ENCODE measurements around the gene KNDC1.
"Not testable (repeated sequence)": the region's sequence is repeated elsewhere in the genome, so short reads cannot be mapped to it uniquely, and the experiment has no call there.

KNDC1 gene

DNA sequence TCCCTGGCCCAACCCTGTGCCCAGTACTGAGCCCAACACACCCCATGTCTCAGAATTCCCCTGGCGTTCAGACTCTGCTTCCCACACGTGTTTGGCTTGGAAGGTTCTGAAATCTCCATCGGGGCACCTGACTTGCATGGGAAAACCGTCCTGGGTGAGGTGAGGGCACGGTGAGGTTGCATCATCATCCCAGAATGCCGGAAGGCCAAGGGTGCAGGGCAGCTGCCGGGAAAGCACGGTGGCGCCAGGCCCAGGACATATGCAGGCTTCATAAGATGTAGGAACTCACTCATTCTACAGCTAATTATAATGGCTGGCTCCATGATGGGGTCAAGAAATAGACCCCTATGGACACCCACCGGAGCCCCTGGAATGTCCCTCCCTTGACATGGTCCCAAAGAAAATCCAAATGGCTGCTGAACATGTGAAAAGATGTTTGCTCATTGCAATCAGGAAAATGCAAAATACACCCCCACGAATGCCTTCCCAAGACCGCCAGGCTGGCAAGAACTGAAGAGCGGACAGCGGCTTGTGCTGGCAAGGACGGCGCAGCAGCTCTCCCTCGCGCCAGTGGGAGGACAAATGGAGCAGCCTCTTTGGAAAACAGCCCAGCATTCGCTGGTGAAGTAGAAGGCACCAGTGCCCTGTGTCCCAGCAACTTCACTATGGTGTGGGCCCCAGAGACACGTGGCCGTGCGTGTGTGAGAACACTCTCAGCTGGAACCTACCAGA, 2.3 kb downstream of the KNDC1 start:
- no peak for DNase-seq (ENCODE audit: low read depth)

- DNase-seq (ENCODE audit: low read depth): no peak
Measured at GRCh38 chr10:133162910-133163856, 3.2 kb downstream of the KNDC1 start.

GRCh38 chr10:133163889-133164815, 4.1 kb downstream of the KNDC1 start:
- DNase-seq (ENCODE audit: low read depth): no peak

DNA sequence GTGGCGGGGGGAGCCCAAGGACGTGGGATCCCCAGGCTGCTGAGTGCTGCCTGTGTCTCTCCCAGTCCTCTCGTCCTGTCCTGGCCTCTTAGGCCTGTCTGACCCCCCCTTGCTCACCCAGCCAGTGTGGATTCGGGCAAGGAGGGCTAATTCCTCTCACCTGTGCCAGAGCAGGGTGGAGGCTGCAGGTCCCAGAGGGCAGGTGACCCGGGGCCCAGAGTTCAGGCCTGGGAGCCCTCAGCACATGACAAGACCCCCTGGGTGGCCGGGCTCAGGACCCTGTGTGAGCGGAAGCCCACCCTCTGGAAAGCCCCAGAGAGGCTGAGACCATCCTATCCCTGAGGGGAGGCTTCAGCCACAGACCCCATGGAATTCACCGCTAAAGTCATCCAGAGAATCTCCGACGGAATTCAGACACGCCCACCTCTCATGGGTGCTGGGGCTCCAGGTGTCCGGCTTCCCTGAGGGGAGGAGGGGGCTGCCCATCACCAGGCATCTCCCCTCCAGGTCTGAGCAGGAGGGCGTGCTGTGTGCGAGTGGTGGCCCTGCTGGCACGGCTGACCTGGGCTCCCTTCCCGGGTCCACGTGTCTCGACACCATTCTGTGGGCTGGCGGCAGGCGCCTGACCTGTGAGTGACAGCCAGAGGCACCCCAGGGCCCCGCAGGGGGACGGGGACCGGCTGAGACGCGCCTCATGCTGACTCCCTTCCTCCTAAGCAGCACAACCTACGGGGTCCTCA, 5.0 kb downstream of the KNDC1 start:
- DNase-seq (ENCODE audit: low read depth): no peak

DNA sequence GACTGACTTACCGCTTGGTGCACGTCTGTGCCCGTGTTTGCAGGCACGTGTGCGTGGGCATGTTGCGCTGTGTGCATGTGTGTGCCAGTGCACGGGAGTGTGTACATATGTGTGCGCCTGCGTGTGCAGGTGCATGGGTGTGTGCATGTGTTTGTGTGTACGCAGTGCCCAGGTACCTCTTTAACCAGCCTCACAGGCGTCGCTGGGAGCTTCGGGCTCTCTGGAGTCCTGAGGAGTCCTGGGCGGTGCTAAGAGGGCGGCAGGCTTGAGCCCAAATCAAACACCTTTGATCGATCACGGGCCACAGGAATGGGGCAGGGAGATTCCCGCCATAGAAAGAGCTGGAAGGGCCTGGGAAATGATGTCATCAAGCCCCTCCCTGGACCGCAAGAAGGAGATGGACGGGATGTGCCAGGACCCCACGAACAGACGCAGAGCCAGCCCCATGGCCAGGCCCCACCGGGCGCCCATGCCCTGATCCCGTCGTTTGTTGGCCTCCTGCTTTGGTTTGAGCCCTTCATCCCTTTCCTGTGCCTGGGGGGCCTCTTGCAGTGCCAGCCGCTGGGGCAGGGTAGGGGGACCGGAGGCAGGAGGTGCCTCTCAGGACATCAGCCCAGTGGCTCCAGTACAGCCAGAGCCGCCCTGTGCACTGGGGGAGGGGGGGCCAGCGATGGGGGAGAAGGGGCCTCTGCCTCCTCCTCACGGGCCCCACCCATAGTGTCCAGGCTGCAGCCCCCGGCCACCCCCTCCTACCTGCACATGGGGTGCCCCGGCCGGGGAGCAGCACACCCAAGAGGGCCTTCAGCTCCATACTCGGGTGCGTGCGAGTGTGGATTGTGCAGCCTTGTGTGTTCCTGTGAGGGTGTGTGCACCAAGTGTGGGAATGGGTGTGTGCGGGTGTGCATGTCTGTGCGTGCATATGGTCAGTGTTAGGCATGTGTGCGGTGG, 5.8 kb downstream of the KNDC1 start:
- DNase-seq (ENCODE audit: low read depth): no peak

DNA sequence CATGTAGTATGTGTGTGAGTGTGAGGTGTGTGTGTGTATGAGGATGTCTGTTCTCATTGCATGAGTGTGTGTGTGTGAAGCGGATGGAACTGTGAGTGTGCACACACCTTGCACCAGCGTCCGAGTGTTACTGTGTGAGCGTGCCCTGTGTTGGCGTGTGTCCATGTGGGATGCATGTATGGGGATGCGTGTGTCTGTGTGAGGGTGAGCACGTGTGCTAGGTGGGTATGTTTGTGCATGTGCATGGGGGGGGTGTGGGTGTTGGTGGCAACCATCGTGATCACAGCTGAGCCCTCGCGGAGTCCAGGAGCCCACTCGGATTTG, 6.4 kb downstream of the KNDC1 start:
- no peak for DNase-seq (ENCODE audit: low read depth)

DNA sequence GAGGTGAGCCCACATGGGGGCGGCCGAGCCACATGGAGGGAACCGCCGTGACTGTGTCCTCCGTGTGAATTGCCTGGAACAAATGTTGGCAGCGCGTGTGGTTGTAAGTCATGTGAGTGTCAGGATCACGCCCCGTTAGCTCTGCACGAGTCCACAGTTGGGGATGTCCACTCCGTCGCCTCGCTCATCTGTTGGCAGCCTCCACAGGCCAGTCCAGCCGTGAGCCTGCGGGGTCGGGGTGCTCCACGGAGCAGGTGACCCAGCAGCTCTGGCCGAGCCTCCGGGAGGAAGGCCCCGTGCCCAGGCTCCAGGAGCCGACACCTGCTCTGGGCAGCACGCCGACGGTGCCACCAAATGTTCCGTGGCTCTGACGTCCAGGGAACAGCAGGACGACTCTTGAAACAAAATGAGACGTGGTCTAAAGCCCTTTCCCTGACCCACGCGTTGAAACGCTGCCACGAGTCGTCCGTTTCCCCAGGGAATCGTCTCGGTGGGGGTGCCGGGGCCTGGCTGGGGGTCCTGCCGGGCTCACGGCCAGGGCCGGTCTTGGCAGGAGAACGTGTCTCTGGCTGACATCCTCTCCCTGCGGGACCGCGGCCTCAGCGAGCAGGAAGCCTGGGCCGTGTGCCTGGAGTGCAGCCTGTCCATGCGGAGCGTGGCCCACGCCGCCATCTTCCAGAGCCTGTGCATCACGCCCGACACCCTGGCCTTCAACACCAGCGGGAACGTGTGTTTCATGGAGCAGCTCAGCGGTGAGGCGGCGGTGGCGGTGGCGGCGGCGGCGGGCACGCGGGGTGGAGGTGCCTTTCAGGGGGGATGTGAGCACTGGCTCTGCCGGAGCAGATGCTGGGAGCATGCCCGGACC, 7.0 kb downstream of the KNDC1 start:
- no peak for DNase-seq (ENCODE audit: low read depth)

GRCh38 chr10:133167693-133168616, 7.9 kb downstream of the KNDC1 start:
- no peak for DNase-seq (ENCODE audit: low read depth)

GRCh38 chr10:133168617-133169031, 8.6 kb downstream of the KNDC1 start:
- no peak for DNase-seq (ENCODE audit: low read depth)

GRCh38 chr10:133169173-133169947, 9.3 kb downstream of the KNDC1 start:
- DNase-seq (ENCODE audit: low read depth): no peak

GRCh38 chr10:133170092-133170491, 10.1 kb downstream of the KNDC1 start:
- no peak for DNase-seq (ENCODE audit: low read depth)

DNA sequence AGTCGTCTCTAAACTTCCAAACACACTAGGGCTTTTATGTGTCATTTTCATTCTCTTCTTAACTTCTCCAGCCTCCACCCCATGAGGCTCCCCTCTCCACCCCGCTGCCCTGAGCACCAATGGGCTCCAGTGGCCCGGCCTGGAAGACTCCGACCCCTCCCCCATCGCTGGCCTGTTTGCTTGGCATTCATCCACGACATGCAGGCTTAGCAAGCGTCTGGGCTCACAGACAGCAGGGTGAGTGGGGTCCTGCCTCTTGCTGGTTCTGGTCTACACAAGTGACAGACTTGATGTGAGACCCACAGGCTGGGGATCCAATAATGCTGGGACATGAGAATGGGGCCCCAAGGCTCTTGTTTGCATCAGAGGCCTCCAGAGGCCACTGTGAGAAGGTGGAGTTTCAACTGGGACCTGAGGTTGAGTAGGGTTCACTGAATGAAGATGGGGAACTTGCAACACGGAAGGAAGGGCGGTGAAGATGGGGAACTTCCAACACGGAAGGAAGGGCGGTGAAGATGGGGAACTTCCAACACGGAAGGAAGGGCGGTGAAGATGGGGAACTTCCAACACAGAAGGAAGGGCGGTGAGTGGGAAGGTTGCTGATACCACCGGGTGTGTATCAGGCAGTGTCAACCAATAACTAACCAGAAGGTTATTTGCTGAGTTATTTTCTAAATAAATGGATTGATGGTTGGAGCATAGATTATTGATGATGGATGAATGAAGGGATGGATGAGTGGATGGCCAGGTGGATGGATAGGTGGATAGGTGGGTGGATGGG, 14.0 kb downstream of the KNDC1 start:
- DNase-seq (ENCODE audit: low read depth): no peak

DNA sequence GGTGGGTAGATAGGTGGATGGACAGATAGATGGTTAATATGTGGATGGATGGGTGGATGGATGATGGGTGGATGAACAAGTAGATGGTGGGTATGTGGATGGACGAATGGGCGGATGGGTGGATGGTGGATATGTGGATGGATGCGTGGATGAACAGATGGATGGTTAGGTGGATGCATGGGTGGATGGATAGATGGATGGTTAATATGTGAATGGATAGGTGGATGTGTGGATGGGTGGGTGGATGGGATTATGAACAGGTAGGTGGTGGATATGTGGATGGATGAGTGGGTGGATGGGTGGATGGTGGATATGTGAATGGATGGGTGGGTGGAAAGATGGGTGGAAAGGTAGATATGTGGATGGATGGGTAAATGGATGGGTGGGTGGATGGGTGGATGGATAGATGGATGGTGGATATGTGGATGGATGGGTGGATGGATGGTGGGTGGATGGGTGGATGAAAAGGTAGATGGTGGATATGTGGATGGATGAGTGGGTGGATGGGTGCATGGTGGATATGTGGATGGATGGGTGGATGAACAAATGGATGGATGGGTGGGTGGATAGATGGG, 14.8 kb downstream of the KNDC1 start:
- no peak for DNase-seq (ENCODE audit: low read depth)

DNA sequence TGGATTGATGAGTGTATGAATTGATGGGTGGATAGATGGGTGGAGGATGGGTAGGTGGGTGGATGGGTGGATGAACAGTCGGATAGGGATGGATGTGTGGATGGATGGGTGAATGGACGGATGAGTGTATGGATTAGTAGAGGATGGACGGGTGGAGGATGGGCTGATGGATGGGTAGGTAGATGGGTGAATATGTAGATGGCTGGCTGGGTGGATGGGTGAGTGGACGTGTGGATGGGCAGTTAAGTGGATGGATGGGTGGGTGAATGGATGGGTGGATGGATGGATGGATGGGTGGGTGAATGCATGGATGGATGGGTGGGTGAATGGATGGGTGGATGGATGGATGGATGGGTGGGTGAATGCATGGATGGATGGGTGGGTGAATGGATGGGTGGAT, 15.6 kb downstream of the KNDC1 start:
- DNase-seq (ENCODE audit: low read depth): not testable (repeated sequence)

GRCh38 chr10:133176546-133176945, 16.5 kb downstream of the KNDC1 start:
- DNase-seq (ENCODE audit: low read depth): no peak

Measured in activated T-cell treated with anti-CD3 and anti-CD28 coated beads for 48 hours (primary cell).